TTC549 (cell line): Measurements from ENCODE around the gene CSNK1G3.
"Not testable (repeated sequence)": the region's sequence is repeated elsewhere in the genome, so short reads cannot be mapped to it uniquely, and the experiment has no call there.

Source experiments
- FAIRE-seq: peaks from 2 replicates; lab custom pipeline; 2012; peaks lifted over from hg19 to GRCh38; lab: Jason Lieb, UNC

Gene CSNK1G3

DNA sequence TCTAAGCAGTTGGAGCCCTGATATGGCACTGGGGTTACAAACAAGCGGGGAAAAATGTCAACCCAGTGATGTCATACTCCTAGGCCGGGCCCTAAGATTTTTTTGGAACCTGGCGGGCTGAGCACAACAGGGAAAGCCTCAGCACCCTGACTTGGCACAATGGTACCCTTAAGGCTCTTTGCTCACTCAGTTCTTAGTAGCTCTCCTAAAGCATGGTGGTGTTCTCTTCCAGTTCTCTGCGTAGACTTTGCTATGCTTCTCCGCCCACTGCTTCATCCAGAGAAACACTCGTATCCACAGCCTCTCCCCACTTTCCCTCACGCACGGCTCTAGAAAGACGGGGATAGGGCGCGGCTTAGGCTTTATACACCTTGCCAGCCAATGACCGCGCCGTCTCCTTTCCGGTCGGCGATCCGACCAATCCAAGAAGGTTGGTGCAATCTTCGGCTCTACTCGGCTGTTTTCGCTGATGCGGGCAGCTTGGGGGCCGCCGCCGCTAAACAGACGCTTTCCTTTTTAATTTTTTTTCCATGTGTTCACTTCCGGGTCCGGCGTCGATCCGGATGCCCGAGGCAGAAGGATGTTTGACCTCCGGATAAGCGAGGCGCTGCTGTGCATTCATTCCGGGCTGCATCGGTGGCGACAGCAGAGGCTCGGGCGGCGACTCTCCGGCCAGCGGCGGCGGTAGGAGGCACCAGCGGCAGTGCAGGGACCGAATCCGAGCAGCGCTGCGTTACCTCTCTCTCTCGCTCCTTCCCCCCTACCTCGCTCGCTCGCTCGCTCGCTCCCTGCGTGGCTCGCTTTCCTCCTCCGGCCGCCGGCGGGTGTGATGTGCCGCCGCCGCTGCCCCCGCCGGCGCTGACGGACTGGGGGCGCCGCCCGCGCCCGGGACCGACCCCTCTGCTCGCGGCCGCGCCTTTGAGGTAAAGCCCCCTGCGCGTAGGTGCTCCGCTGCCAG lies at the start of gene CSNK1G3:
Gene CSNK1G3, plus strand, starts transcription at position 530 of the 958 bp plus-strand sequence. CDS start 33,487 bp downstream, outside the sequence.
- FAIRE-seq: peak; percentile 98

DNA sequence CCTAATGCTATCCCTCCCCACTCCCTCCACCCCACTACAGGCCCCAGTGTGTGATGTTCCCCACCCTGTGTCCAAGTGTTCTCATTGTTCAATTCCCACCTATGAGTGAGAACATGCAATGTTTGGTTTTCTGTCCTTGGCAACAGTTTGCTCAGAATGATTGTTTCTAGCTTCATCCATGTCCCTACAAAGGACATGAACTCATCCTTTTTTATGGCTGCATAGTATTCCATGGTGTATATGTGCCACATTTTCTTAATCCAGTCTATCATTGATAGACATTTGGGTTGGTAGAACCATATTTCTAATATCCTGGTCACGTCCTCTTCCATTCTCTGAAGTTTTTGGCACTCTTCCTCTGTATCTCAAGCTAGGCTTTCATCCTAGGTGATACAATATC lies 45.1 kb upstream of the CSNK1G3 start:
- FAIRE-seq: not testable (repeated sequence)

DNA sequence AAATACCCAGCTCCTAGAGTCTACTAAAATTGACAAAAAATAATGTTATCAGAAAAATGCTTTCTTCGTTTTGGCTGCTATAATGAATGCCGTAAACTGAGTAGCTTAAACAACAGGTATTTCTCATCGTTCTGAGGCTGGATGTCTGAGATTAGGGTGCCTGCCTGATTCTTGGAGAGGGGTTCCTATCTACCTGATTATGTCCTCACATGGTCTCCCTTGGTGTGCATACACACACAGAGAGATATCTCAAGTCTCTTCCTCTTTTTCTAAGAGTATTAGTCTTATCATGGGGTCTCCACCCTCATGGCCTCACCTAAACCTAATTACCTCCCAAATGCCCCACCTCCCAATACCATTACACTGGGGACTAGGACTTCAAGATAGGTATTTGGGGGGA lies 40.6 kb upstream of the CSNK1G3 start:
- FAIRE-seq: no peak

DNA sequence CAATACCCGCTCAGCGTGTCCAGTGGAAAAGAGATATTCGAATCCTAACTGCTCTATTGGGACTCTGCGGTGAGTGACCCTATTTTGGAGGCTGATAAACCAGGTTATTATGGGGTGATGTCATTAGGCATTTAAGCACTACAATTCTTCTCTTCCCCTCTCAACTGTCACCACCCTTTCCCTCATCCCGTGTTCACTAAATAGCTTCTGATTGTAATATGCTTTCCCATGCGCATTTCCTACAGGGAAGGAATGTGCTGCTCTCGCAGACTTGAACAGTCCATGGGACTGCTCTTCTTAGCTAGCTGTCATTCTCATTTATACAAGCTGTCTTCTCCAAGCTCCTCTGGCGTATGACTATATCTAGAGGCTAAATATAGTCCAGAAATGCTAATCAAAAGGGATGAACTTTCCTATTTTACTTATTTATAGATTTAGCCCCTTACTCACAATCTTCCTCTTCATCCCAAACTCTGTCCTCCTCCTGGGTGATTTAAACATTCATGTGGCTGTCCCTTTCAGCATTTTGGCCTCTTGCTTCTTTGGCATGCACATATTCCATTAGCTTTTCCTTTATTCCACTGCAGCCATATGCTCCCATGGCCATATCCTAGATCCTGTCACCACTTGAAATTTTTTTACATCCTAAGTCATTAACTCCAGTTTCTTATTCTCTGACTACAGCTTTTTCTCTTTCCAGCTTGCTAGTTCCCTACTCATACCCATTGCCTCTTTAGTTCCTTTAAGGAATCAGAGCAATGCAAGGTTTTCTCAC lies 39.6 kb upstream of the CSNK1G3 start:
- FAIRE-seq: no peak

DNA sequence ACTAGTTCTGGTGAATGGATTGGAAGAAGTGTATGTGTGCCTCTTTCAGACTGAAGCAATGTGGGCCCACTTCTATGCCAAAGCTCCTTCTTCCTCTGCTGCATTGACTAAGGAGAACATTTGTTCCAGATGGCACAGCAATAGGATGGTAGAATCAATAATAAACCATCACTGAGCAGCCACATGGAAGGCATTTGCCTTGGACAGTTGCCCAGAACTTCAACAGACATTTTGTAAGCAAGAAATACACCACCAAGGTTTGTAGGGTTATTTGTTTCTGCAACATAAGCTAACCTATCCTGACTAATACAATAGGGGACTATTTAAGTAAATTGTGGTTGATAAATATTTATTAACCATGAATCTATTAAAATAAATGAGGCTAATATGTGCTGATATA lies 37.7 kb upstream of the CSNK1G3 start:
- FAIRE-seq: no peak

DNA sequence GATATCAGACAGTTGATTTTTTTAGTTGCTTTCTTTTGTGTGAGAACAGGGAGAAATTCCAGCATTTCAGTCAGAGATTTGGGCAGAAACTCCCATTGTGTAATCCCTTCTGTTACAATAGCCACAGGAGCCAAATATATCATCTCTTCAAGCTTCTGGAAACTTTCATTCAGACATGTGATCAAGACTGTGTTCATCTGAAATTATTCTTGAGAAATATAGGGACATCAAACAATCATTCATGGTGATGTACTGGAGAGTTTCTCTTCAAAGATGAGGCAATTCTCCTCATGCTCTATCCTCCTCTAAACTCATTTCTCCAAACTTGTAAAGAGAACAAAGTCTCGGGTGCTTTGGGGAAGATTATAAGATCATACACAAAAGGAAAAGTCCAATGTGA lies 35.2 kb upstream of the CSNK1G3 start:
- FAIRE-seq: no peak

DNA sequence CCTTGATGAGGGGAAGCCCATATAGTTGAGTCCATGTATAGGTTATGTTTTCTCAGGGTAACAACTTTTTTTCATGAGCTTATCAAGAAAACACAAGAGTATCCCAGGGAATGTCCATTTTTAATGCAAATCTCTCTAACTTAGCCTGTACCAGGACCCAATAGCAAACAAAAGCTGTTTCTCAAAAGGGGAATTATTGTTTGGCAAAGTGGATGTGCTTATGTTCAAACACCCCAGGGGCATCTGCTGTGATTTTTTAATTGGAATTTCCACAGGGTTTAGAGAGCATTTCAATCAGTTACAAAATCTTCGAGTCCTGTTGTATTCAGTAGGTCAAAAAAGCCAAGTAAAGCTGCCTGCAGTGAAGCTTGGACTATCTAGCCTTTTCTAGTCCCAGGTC lies 33.4 kb upstream of the CSNK1G3 start:
- no peak for FAIRE-seq

DNA sequence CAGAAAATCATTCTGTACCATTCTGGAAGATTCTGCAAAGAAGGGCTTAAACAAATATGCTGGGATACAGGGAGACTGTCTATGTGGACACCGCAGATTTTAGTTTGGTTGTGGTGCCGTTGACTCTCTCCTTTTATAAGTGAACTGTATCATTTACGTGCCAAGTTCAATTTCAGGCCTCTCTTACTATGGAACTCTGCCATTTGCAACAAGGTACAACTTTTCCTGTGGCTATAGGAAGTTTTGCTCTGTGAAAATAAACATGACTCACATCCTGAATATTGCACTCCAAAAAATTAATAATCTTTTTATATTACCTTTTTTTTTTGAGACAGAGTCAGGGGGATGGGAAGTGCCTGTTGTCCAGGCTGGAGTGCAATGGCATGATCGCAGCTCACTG lies 29.7 kb upstream of the CSNK1G3 start:
- FAIRE-seq: no peak

DNA sequence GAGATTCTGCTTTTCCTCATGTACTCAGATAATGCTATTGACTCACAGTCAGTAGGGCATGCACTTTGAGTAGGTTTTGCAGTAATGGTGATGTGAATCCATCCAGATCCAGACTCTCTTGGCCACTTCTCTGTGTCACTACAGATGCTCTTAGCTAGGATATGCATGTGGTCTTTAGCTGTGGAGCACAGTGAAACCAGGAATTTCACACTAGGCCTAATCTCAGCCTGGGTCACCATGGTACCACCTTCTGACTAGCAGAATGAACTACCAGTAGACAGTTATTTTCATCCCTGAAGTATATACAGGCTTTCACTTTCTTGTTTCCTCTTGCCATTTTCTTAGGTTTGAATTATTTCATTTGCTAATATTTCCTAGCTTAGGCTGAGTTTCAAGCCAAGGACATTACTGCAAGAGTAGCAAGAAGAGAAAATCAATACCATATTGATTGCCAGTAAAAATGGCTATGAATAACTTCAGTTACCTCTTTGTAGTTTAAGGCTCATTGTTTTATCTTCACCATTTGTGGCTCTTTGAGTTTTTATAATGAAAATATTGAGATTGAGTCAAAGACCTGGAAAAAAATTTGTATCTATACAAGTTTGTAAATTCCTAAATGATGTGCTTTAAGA lies 28.4 kb upstream of the CSNK1G3 start:
- no peak for FAIRE-seq

DNA sequence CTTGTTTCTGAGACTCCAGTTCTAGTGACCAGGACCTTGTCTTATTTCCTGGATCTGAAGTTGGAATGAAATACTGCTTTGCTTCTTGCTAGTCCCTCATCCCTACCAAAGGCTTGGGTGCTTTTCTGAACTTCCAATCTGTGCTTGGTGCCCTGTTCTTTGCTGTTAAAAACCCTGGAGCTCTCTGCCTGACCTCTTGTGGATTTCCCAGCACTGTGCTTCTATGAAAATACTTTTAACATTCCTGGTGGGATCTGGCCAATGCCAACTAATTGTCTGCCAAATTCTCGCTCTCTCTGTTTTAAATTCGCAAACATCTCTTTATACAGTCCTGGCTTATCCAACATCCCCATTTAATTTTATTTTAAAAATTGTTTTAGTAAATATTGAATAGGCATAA lies 26.7 kb upstream of the CSNK1G3 start:
- no peak for FAIRE-seq

DNA sequence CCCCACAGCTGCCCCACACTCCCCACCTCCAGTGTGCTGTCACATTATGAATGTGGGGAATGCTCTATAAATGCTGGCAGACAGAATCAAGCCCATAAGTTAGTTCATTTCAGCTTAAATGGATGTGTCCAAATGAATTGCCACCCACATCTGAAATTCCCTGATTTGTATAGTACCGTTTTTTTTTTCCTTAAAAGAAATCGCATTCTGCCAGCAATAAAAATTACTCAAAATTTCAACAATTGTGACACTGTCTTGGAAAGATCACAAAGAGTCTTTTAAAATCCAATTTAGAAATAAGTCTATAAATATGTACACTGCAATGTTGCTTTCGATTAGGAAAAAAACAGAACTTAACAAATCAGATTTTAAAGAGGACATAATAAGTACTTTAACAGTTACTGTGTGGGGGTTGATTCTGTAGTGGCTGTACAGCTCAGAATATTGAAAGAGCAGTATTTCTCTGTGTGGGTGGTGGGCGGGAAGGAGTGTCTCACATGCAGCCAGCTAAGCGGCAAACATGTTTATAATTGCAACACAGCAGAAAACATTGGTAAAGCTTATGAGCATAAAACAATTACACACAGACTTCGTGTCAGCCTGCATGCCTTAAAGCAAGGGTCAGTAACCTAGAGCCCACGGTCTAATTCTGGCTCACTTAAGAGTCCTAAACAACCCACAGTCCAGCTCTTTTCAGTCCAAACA lies 24.9 kb upstream of the CSNK1G3 start:
- FAIRE-seq: no peak

DNA sequence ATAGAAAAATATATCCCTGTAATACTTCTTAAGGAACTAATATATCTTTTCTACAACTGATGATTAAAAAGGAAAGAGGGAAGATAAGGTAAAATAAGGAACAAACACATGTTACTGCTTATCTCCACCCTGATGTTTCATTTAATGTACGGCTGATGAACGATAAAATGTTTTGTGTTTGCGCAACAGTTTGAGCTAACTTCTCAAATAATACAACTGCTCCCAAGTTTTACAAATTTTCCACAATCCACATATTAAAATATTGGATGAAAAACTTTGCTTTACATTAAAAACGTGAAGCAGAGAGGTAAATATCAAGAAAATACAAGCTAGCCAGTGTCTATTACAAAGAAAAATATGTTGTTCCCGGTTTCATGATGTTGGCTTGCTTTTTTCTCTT lies 21.0 kb upstream of the CSNK1G3 start:
- no peak for FAIRE-seq

DNA sequence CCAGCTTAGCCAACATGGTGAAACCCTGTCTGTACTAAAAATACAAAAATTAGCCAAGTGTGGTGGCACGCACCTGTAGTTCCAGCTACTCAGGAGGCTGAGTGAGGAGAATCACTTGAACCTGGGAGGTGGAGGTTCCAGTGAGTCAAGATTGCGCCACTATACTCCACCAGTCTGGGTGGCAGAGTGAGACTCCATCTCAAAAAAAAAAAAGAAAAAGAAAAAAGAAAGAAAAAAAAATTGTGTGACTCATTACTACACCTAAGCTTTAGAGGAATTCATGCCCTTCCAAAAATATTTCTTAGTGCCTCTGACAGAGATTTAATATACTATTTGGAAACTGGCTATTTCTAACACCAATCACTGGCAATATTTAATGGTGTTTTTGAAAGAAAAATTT lies 16.8 kb upstream of the CSNK1G3 start:
- not testable (repeated sequence) for FAIRE-seq

DNA sequence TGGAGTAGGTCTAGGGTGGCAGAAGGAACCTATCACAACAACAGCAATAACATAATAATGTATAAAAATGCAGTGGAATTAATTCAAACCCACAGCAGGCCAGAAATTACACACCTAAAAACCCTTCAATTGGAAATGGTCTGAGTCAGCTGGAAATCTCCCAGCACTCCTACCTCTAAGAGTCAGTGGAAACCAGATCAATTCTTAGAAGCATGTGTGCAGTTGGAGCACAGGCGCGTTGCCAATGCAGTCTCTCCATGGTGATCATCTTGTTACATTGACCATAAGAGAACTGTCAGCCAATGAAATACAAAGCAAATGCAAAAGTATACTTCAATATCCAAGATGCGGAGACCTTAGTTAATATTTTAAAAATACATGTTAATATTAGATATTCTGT lies 15.1 kb upstream of the CSNK1G3 start:
- no peak for FAIRE-seq

DNA sequence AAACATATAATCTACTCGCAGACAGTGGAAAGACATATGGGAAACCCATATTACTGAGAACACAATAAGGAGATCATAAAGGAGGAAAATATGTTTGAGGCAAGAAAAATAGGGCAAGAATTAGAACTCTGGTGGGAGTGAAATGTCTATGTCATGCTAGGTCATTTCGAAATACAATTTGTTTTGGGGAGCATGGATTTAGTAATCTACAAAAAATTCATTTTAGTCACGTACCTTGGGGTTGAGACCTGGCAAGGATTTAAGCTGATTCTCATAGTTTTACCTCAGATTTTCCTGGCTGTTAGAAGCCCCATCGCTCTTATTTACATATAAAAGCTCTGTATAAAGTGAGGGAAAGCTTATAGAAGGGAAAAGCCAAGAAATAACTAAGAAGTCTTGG lies 11.5 kb upstream of the CSNK1G3 start:
- no peak for FAIRE-seq

DNA sequence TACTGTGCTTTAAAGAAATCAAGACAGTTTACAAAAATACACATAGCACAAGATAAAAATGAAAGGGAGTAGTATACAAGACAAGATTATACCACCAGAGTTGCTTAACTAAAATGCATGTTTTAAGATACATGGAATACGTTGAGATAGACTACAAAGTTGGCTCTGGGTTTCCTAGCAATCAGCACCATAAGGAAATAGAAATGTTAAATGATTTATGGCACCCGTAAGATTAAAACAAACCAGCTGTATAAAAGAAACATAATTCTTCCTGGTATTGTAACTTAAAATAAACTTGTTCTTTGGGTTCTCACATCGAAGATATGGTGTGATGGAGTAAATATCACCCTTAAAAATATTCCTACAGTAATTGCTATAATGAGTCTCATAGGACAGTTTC lies 9.9 kb upstream of the CSNK1G3 start:
- FAIRE-seq: no peak

DNA sequence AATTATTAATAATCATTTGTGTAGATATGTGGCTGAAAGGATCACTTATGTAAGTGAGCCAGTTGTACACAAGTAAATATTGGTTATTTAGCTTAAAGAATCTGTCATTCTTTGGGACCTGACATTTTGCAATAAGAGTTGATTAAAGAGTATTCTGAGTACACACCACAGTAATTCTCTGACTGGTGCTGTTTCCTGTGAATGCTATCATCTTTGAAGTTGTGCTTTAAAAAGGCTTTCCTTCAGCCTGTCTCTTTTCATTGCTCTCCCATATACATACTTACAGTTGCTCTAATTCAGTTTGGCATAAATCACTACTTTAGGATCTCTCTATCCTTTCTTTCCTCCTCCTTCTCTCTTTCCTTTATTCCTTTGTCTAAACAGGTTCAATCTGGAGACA lies 8.7 kb upstream of the CSNK1G3 start:
- FAIRE-seq: no peak

DNA sequence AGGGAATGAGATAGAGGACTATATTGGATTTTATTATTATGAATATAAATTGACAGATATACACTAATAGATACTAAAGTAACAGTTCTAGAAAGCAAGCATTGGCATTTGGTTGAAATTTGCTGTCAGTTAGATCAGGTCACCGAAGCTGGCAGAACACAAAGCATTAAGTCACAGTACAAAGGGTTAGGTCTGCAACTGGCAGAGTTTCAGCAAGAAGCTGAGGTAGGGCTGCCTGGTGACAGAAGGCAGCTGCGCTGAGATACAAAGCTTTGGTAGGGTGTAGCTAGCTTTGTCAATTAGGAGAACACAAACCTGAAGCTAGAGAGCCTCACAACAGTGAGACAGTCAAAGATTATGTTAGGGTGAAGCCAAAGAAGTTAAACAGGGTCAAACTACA lies 6.3 kb upstream of the CSNK1G3 start:
- FAIRE-seq: no peak

DNA sequence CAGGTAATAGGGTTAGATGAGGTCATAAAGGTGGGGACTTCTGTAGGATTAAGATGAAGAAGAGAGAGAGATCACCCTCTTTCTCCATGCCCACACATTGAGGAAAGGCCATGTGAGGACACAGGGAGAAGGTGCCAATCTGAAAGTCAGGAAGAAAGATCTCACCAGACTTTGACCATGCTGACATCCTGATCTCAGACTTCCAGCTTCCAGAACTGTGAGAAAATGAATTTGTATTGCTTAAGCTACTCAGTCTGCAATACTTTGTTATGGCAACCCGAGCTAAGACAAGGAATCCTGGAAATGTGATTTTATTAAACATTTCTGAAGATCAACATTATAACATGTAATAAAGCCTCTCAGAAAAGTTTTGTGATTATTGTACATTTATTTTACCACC lies 3.5 kb upstream of the CSNK1G3 start:
- FAIRE-seq: no peak

DNA sequence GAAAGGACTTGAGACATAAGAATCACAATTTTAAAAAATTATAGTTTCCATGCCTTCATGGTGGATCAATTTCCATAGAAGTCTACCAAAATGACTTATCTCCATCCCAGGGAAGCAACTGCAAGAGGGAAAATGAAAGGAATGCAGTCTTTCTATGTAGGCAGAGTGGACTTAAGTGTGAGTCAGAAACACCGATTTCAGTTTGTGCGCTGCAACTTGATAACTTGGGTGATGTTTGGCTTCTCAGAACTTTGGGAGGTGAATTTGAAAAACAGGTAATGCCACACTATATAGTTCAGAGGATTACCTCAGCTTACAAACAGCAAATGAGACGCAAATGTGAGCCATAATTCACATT lies 708 bp upstream of the CSNK1G3 start:
- FAIRE-seq: no peak

DNA sequence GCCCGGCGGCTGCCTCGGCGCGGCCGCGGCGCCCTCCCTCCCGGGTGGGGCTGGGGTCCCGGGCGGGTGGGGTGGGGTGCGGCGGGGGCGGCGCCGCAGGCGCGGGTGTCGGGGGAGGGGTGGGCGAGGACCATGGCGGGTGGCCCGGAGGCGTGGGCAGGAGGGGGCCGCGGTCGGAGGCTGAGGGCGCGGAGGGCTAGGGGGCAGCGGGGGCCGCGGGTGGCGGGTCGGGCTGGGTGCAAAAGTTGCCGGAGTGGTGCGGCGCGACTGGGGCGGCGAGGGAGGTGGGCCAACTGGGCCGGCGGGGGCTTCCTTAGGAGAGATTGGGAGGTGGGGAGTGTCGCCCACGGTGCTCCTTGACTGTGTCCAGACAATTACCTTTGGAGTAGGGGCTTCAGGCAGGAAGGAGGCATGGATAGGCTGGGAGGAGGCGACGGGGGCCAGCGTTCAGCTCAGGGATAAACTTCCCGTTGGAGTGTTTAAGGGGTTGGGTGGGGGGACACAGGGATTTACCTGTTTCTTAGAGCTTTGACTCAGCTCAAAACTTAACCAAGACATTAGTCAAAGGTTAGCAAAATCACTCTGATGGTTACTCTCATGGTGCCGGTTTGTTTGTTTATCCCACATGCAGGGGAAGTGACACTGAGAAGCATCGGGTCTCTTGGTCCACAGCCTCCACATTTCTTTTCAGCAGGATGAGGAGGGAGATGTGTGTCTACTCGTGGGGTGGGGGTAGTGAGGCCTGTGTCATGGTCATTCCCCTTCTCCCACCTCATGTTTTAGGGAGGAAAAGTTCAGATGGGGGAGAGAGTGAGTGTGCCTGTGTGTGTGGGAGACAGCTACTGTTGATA lies 859 bp downstream of the CSNK1G3 start:
- no peak for FAIRE-seq
